ENCODE measurements around the gene MYO1A.
"Not testable (repeated sequence)": the region's sequence is repeated elsewhere in the genome, so short reads cannot be mapped to it uniquely, and the experiment has no call there.

MYO1A gene

GRCh38 chr12:56987551-56988053, 62.3 kb downstream of the MYO1A start:
- TF ChIP-seq, protein P1, sequence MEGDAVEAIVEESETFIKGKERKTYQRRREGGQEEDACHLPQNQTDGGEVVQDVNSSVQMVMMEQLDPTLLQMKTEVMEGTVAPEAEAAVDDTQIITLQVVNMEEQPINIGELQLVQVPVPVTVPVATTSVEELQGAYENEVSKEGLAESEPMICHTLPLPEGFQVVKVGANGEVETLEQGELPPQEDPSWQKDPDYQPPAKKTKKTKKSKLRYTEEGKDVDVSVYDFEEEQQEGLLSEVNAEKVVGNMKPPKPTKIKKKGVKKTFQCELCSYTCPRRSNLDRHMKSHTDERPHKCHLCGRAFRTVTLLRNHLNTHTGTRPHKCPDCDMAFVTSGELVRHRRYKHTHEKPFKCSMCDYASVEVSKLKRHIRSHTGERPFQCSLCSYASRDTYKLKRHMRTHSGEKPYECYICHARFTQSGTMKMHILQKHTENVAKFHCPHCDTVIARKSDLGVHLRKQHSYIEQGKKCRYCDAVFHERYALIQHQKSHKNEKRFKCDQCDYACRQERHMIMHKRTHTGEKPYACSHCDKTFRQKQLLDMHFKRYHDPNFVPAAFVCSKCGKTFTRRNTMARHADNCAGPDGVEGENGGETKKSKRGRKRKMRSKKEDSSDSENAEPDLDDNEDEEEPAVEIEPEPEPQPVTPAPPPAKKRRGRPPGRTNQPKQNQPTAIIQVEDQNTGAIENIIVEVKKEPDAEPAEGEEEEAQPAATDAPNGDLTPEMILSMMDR (IDR thresholded peaks at IDR 0.05; ENCODE audit: insufficient read depth, low read length, poor library complexity, severe bottlenecking), result peak; percentile 96
- H3K4me3 ChIP-seq (replicated peaks; ENCODE audit: low read depth, low read length), result no peak overlapping the region
- no peaks in the 10 kb centered on the region for H3K27me3 ChIP-seq (replicated peaks; ENCODE audit: control insufficient read depth, insufficient read depth, low read length)
- peak; percentile 49 for DNase-seq (ENCODE audit: extremely low read depth, insufficient read length)
- no peaks in the 10 kb centered on the region for H3K36me3 ChIP-seq (ENCODE audit: control insufficient read depth, insufficient read depth, low read length)

DNA sequence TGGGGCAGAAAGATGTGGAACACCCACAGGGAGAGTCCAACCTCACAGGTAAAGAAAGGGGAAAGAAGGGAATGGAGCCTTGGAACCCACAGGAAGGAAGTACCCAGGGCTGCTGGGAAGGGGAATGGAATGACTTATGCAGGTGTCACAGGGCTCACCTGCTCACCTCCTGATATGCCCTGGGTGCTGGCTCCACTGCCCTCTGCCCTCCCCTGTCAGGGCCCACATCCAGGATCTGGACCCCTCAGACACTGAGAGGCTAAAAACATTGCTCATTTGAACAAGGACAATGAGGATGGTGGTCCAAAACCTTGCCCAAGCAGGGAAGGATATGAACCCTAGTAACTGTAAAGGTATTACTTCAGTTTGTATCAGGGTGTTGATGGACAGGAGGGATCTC, 62.9 kb downstream of the MYO1A start:
- no peak for DNase-seq (ENCODE audit: extremely low read depth, insufficient read length)
- Histone ChIP-seq H3K4me3 (replicated peaks; ENCODE audit: low read depth, low read length) (no peak overlapping the region), H3K27me3 (replicated peaks; ENCODE audit: control insufficient read depth, insufficient read depth, low read length) (no peaks in the 10 kb centered on the region), H3K36me3 (ENCODE audit: control insufficient read depth, insufficient read depth, low read length) (no peaks in the 10 kb centered on the region)
- TF ChIP-seq, protein P1 (IDR thresholded peaks at IDR 0.05; ENCODE audit: insufficient read depth, low read length, poor library complexity, severe bottlenecking), result no peak

DNA sequence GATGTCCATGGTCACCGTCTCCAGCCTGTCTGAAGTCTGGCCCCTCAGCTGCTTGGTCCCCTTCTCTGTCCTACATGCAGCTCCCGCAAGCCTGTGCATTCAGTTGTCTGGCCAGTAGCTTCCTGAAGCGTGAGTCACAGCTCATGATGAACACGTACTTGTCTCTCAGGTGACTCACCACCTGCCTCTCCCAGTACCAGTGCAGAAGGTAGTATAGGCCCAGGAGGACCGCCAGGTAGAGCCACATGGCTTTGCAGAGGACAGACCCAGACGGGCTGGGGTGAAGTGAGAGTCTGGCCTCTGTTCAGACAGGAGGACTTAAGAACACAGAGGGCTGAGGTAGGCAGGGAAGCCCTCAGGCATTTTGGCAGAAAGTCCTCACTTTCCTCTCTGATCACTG, 64.2 kb downstream of the MYO1A start:
- not testable (repeated sequence) for H3K4me3 ChIP-seq (replicated peaks; ENCODE audit: low read depth, low read length); H3K36me3 ChIP-seq (ENCODE audit: control insufficient read depth, insufficient read depth, low read length); H3K27me3 ChIP-seq (replicated peaks; ENCODE audit: control insufficient read depth, insufficient read depth, low read length); DNase-seq (ENCODE audit: extremely low read depth, insufficient read length)

- TF ChIP-seq, protein P1 (IDR thresholded peaks at IDR 0.05; ENCODE audit: insufficient read depth, low read length, poor library complexity, severe bottlenecking), result no peak
- H3K27me3 ChIP-seq (replicated peaks; ENCODE audit: control insufficient read depth, insufficient read depth, low read length), result no peaks in the 10 kb centered on the region
- no peak overlapping the region for H3K4me3 ChIP-seq (replicated peaks; ENCODE audit: low read depth, low read length)
- DNase-seq (ENCODE audit: extremely low read depth, insufficient read length), result no peak
- no peaks in the 10 kb centered on the region for H3K36me3 ChIP-seq (ENCODE audit: control insufficient read depth, insufficient read depth, low read length)
Observed at GRCh38 chr12:56983386-56983785, 66.5 kb downstream of the MYO1A start.

DNA sequence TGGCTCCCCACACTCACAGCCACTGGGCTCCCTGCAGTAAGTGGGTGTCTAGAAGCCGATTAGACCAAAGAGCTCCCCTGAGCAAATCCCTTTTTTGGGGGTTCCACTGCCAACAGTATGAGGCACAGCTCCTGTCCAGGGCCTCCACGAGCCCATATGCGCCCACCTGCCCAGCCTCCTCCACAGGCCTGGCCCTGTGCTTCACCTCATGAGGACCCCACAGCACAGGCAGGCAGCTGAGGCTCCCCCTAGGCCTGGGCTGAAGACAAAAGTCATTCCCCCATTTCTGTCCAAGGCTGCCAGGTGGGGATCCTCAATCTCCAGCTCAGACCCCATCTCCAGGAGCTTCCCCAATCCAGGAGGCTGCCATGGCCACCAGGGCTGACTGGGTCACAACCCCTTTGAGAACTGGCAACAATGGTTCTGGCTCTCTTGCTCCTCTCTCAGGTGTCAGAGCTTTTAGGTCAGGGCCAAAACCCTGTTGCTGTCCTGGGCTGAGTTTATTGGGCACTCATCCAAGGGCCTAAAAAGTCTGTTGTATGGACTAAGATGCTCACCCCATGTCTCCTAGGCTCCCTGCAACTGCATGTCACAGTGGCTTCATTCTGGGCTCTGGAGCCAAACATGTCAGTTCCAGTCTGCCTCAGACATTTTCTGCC, 67.2 kb downstream of the MYO1A start:
- H3K27me3 ChIP-seq (replicated peaks; ENCODE audit: control insufficient read depth, insufficient read depth, low read length); H3K36me3 ChIP-seq (ENCODE audit: control insufficient read depth, insufficient read depth, low read length); H3K4me3 ChIP-seq (replicated peaks; ENCODE audit: low read depth, low read length); DNase-seq (ENCODE audit: extremely low read depth, insufficient read length): not testable (repeated sequence)

DNA sequence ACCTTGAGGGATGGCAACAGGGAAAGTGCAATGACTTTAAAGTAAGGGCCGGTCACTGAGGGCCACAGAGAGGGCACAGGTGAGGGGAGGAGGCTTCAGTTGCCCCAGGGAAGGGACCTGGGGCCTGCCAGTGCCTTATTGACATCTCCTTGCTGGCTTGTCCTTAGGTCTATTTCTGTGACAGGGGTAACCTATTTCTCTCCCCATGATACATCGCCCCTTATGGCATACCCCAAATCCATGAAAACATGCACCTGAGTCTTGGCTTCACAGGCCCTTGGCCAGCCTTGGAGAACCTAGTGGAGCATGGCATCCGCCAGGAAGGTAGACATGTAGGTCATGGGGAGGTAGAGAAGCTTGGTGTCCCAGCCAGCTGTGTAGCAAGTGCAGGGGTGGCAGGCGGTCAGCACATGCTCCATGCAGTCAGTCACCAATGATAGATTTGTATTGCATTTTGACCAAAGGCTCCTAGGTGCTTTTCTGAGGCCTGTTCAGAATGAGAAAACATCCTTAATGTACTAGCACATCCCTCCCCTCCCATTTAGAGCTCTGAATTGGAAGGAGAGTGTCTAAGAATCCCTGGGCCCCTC, 68.9 kb downstream of the MYO1A start:
- no peak for DNase-seq (ENCODE audit: extremely low read depth, insufficient read length)
- Histone ChIP-seq H3K27me3 (replicated peaks; ENCODE audit: control insufficient read depth, insufficient read depth, low read length) (no peaks in the 10 kb centered on the region), H3K36me3 (ENCODE audit: control insufficient read depth, insufficient read depth, low read length) (no peaks in the 10 kb centered on the region), H3K4me3 (replicated peaks; ENCODE audit: low read depth, low read length) (no peak overlapping the region)
- TF ChIP-seq, protein P1 (IDR thresholded peaks at IDR 0.05; ENCODE audit: insufficient read depth, low read length, poor library complexity, severe bottlenecking), result no peak
